Naive thymus-derived CD4-positive, alpha-beta T cell (primary cell): ENCODE measurements around the gene RNF151. TPM values are rescaled to one million over a fixed set of nuclear protein-coding genes. Genes with fewer than 3 reads are reported as not detected.
"Not testable (repeated sequence)": the region's sequence is repeated elsewhere in the genome, so short reads cannot be mapped to it uniquely, and the experiment has no call there.

Experiments
- ATAC-seq: fragments of 150-1000 bp; cut with Tn5 transposase; 2 replicates; pipeline ENCODE4 v1.10.0; 2021; ENCODE audit warnings: mild to moderate bottlenecking, moderate library complexity
- CTCF ChIA-PET: fragments of 350-600 bp; sonication (Branson Sonifier 250); formaldehyde crosslinking; loops from one replicate; lab custom pipeline; 2021; ENCODE audit warnings: antibody characterized with exemption; lab: Charles Lee
- POLR2A ChIA-PET: fragments of 350-600 bp; sonication (Branson Sonifier 250); formaldehyde crosslinking; loops from one replicate; lab custom pipeline; 2021; ENCODE audit warnings: antibody characterized with exemption, inconsistent platforms; lab: Charles Lee
- DNase-seq, 9 donors: peaks; one replicate each; pipeline versions ENCODE4 v3.0.0 to v3.0.0-alpha.2; 2020 to 2022; ENCODE audit warnings: mixed read lengths in 1 of 9
- H3K27ac ChIP-seq: one replicate; pipeline ENCODE4 v1.7.0; 2013; ENCODE audit warnings: mild to moderate bottlenecking, low read depth, low read length, moderate library complexity
- H3K27me3 ChIP-seq, 2 donors: one replicate each; pipeline ENCODE4 v1.7.0; 2013; ENCODE audit warnings: low read length in 2 of 2, mild to moderate bottlenecking in 2 of 2, moderate library complexity in 2 of 2; ENCODE audit not compliant: control insufficient read depth in 2 of 2, insufficient read depth in 2 of 2
- H3K36me3 ChIP-seq, 3 experiments: 1 replicate in 2 of 3; 2 replicates in 1 of 3; pipeline ENCODE4 v1.7.0; 2013; ENCODE audit warnings: low read length in 3 of 3, mild to moderate bottlenecking in 3 of 3, moderate library complexity in 1 of 3; ENCODE audit not compliant: insufficient read depth in 3 of 3, control insufficient read depth in 2 of 3
- H3K4me1 ChIP-seq, 2 donors: one replicate each; pipeline ENCODE4 v1.7.0; 2013; ENCODE audit warnings: low read length in 2 of 2, mild to moderate bottlenecking in 2 of 2, moderate library complexity in 1 of 2; ENCODE audit not compliant: control insufficient read depth in 2 of 2, insufficient read depth in 2 of 2
- H3K4me3 ChIP-seq: 2 replicates; pipeline ENCODE4 v1.7.0; 2013; ENCODE audit warnings: mild to moderate bottlenecking, low read length
- H3K9me3 ChIP-seq, 3 experiments: 1 replicate in 2 of 3; 2 replicates in 1 of 3; pipeline ENCODE4 v1.7.0; 2013; ENCODE audit warnings: low read length in 3 of 3; ENCODE audit not compliant: control insufficient read depth in 2 of 3
- H3K27ac Mint-ChIP-seq, 9 donors: one replicate each; pipeline ENCODE4 v1.8.0; 2020 to 2022; ENCODE audit warnings: mixed read lengths in 9 of 9, mild to moderate bottlenecking in 8 of 9, moderate library complexity in 5 of 9, inconsistent platforms in 2 of 9
- H3K27me3 Mint-ChIP-seq, 5 donors: one replicate each; pipeline ENCODE4 v1.8.0; 2021 to 2022; ENCODE audit warnings: mixed read lengths in 5 of 5, mild to moderate bottlenecking in 1 of 5
- H3K36me3 Mint-ChIP-seq, 5 donors: one replicate each; pipeline ENCODE4 v1.8.0; 2020 to 2022; ENCODE audit warnings: mixed read lengths in 5 of 5, mild to moderate bottlenecking in 3 of 5, inconsistent platforms in 1 of 5
- H3K4me1 Mint-ChIP-seq, 7 donors: one replicate each; pipeline ENCODE4 v1.8.0; 2020 to 2022; ENCODE audit warnings: mixed read lengths in 7 of 7, mild to moderate bottlenecking in 3 of 7, inconsistent platforms in 1 of 7
- H3K4me3 Mint-ChIP-seq, 10 donors: one replicate each; pipeline ENCODE4 v1.8.0; 2020 to 2022; ENCODE audit warnings: mild to moderate bottlenecking in 10 of 10, mixed read lengths in 10 of 10, moderate library complexity in 6 of 10, inconsistent platforms in 2 of 10
- H3K9me3 Mint-ChIP-seq, 11 donors: one replicate each; pipeline ENCODE4 v1.8.0; 2020 to 2022; ENCODE audit warnings: mixed read lengths in 11 of 11, mild to moderate bottlenecking in 4 of 11, inconsistent platforms in 1 of 11, moderate library complexity in 1 of 11
- intact Hi-C, 2 donors: fragments of 100-400 bp; cut with micrococcal nuclease; formaldehyde crosslinking; loops; one replicate each; pipeline ENCODE4 v1.15.1; 2023
- polyA plus RNA-seq, 2 donors: library from polyadenylated mRNA; unstranded; fragments of 300-500 nt; fragmentation: Illumina TruSeq; gene quantifications; one replicate each; pipeline ENCODE4 v1.2.3, GENCODE V29; 2021
- total RNA-seq, 6 experiments: library from RNA in 5 of 6; stranded (reverse) in 5 of 6; gene quantifications; 1 replicate in 5 of 6; 2 replicates in 1 of 6; pipeline ENCODE4 v1.2.3 and lab custom pipeline; 2021 to 2026

RNF151 gene
- total and polyA plus RNA-seq, 7 experiments from 2014 or later, result 0.51 TPM; not detected in 6

- Histone ChIP-seq H3K36me3 (no peaks in the 10 kb centered on the region), H3K9me3 (no peaks in the 10 kb centered on the region), H3K4me3 (no peak overlapping the region), H3K4me1 (peaks cover 0 to 2% of the 10 kb centered on the region in 2 donors), H3K27me3 (no peaks in the 10 kb centered on the region), H3K27ac (no peak overlapping the region)
- no peak for ATAC-seq
- Mint-ChIP-seq H3K9me3 (no peaks in the 10 kb centered on the region), H3K27ac (no peak overlapping the region), H3K27me3 (peaks cover 0 to 3% (median 0%) of the 10 kb centered on the region in 5 donors), H3K4me1 (no peaks in the 10 kb centered on the region), H3K4me3 (no peak overlapping the region), H3K36me3 (no peaks in the 10 kb centered on the region)
- intact Hi-C loops, result no loop called here
- DNase-seq, result no peak
- ChIA-PET POLR2A (interaction anchor here (0.6 to 1.9 kb wide), 2 partner anchors 11 to 142 kb away, joined by 4 to 5 read pairs; partner anchors contain the start of gene MSRB1), CTCF (no interaction called here)
These were observed 12.9 kb upstream of the RNF151 start for GRCh38 chr16:1953734-1954133.

DNA sequence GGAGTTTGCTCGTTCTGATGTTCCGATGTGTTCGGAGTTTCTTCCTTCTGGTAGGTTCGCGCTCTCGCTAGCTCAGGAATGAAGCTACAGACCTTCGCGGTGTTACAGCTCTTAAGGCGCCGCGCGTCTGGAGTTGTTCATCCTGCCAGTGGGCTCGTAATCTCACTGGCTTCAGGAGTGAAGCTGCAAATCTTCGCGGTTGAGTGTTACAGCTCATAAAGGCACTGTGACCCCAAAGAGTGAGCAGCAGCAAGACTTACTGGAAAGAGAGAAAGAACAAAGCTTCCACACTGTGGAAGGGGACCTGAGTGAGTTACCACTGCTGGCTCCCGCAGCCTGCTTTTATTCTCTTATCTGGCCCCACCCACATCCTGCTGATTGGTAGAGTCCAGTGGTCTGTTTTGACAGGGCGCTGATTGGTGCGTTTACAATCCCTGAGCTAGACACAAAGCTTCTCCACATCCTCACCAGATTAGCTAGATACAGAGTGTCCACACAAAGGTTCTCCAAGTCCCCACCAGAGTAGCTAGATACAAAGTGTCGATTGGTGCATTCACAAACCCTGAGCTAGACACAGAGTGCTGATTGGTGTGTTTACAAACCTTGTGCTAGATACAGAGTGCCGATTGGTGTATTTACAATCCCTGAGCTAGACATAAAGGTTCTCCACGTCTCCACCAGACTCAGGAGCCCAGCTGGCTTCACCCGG lies 9.1 kb upstream of the RNF151 start:
- H3K4me1 Mint-ChIP-seq, result peaks cover 11 to 25% (median 16%) of the 10 kb centered on the region in 7 donors
- H3K9me3 ChIP-seq, H3K27ac Mint-ChIP-seq, H3K27me3 Mint-ChIP-seq, H3K27ac ChIP-seq, H3K36me3 Mint-ChIP-seq, CTCF ChIA-PET, H3K4me3 ChIP-seq, H3K9me3 Mint-ChIP-seq, DNase-seq, ATAC-seq, H3K4me3 Mint-ChIP-seq, intact Hi-C loops, H3K27me3 ChIP-seq: not testable (repeated sequence)
- Histone ChIP-seq H3K36me3 (peaks cover 0 to 15% (median 4%) of the 10 kb centered on the region in 3 experiments), H3K4me1 (peaks cover 15 to 25% of the 10 kb centered on the region in 2 donors)
- POLR2A ChIA-PET, result interaction anchor here (1.4 kb wide), 1 partner anchor 14 kb away, joined by 3 read pairs; no protein-coding TSS in a partner anchor

- H3K27me3 Mint-ChIP-seq, H3K9me3 Mint-ChIP-seq, H3K27ac Mint-ChIP-seq, intact Hi-C loops, ATAC-seq, H3K9me3 ChIP-seq, H3K4me3 ChIP-seq, DNase-seq, H3K27ac ChIP-seq, H3K4me3 Mint-ChIP-seq, H3K27me3 ChIP-seq, CTCF ChIA-PET: not testable (repeated sequence)
- H3K4me1 ChIP-seq, result peaks cover 15 to 30% of the 10 kb centered on the region in 2 donors
- peaks cover 3 to 20% (median 9%) of the 10 kb centered on the region in 3 experiments for H3K36me3 ChIP-seq
- Mint-ChIP-seq H3K36me3 (peaks cover 0 to 14% (median 5%) of the 10 kb centered on the region in 5 donors), H3K4me1 (peaks cover 11 to 30% (median 17%) of the 10 kb centered on the region in 7 donors)
- POLR2A ChIA-PET, result interaction anchor here (1.4 to 3.4 kb wide), 2 partner anchors 13 to 15 kb away, joined by 3 to 38 read pairs; partner anchors contain the start of gene TBL3
These were observed 8.5 kb upstream of the RNF151 start for GRCh38 chr16:1958143-1958491.

- CTCF ChIA-PET, result interaction anchor here (0.7 kb wide), 1 partner anchor 182 kb away, joined by 3 read pairs; no protein-coding TSS in a partner anchor
- intact Hi-C loops, result loop anchor here (1.0 kb wide), 7 partner anchors 13 to 195 kb away; partner anchors contain the start of genes MSRB1 (in 2 of the 2), GFER (in 1 of the 2), NTHL1 (in 1 of the 2) and TSC2 (in 1 of the 2)
- peak overlapping the region in 8 of 9 donors; percentile 44 to 95 (median 86) for H3K27ac Mint-ChIP-seq
These were observed 7.9 kb upstream of the RNF151 start for GRCh38 chr16:1958715-1959268.

DNA sequence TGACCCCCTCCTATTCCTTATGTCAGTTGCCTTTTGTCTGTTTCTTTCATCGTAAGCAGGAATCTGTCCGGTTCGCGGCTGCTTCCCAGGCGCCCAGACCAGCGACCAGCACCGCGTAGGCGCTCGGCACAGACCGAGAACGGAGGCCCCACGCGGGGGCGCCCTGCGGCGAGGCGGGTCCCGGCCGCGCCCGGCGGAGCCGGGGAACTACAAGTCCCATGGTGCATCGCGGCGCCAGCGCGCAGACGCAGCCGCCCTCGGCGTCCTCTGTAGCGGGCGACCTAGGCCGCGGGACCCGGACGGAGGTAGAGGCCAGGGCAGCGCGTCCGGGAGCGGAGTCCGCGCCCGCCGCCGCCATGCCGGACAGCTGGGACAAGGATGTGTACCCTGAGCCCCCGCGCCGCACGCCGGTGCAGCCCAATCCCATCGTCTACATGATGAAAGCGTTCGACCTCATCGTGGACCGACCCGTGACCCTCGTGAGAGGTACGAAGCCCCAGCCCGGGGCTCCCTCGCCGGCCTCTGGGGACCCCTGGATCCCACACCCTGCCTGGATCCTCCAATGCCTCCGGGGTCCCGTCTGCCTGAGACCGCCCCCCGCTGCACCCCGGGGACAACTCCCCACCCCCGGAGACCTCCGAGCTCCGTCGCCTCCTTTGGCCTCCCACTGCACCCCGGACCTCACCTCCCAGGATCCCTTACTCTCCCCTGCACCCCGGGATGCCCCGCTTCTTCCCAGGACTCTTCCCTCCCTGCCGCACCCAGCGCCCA lies 7.2 kb upstream of the RNF151 start, which contains the start of gene NDUFB10:
Gene NDUFB10 (plus strand): TSS at position 270 of the 771 bp plus-strand sequence. CDS start 87 bp downstream, at position 357.
- H3K4me1 ChIP-seq, result peaks cover 25 to 38% of the 10 kb centered on the region in 2 donors
- H3K36me3 Mint-ChIP-seq, result peaks cover 3 to 25% (median 10%) of the 10 kb centered on the region in 5 donors
- H3K27ac Mint-ChIP-seq, result peak within 1 kb of the TSS; percentile 82 to 95 (median 90)
- no peaks in the 10 kb centered on the region for H3K9me3 ChIP-seq
- peak; percentile 97 for ATAC-seq
- peak; percentile 80 to 98 (median 89) for DNase-seq
- peak within 1 kb of the TSS; percentile 86 for H3K4me3 ChIP-seq
- H3K36me3 ChIP-seq, result peaks cover 8 to 26% (median 10%) of the 10 kb centered on the region in 3 experiments
- no peaks in the 10 kb centered on the region for H3K27me3 ChIP-seq
- intact Hi-C loops, result loop anchor here (1.0 to 10.0 kb wide), 9 partner anchors 12 to 553 kb away; partner anchors contain the start of genes MSRB1 (in 2 of the 2), ATP6V0C (in 1 of the 2), CRAMP1 (in 1 of the 2) and GFER (in 1 of the 2)
- CTCF ChIA-PET, result interaction anchor here (0.7 kb wide), 1 partner anchor 181 kb away, joined by 3 read pairs; no protein-coding TSS in a partner anchor
- H3K27me3 Mint-ChIP-seq, result peaks cover 0 to 2% (median 0%) of the 10 kb centered on the region in 5 donors
- H3K4me3 Mint-ChIP-seq, result peak within 1 kb of the TSS; percentile 85 to 97 (median 91)
- POLR2A ChIA-PET, result interaction anchor here (0.6 to 3.4 kb wide), 10 partner anchors 11 to 196 kb away, joined by 3 to 38 read pairs (median 4); partner anchors contain the start of genes MSRB1, TBL3 and TRAF7
- H3K9me3 Mint-ChIP-seq, result peaks cover 0 to 3% (median 0%) of the 10 kb centered on the region in 11 donors
- H3K4me1 Mint-ChIP-seq, result peaks cover 21 to 41% (median 27%) of the 10 kb centered on the region in 7 donors
- H3K27ac ChIP-seq, result peak within 1 kb of the TSS; percentile 92

More at GRCh38 chr16:1958715-1959268, 7.9 kb upstream of the RNF151 start:
- Histone ChIP-seq H3K9me3 (no peaks in the 10 kb centered on the region), H3K27me3 (no peaks in the 10 kb centered on the region), H3K4me1 (peaks cover 21 to 36% of the 10 kb centered on the region in 2 donors), H3K4me3 (peak overlapping the region; percentile 86), H3K36me3 (peaks cover 8 to 26% (median 10%) of the 10 kb centered on the region in 3 experiments), H3K27ac (no peak overlapping the region)
- H3K36me3 Mint-ChIP-seq, result peaks cover 3 to 21% (median 8%) of the 10 kb centered on the region in 5 donors
- H3K27me3 Mint-ChIP-seq, result peaks cover 0 to 2% (median 0%) of the 10 kb centered on the region in 5 donors
- peaks cover 0 to 3% (median 0%) of the 10 kb centered on the region in 11 donors for H3K9me3 Mint-ChIP-seq
- POLR2A ChIA-PET, result interaction anchor here (0.6 to 3.4 kb wide), 4 partner anchors 12 to 32 kb away, joined by 3 to 38 read pairs (median 4); partner anchors contain the start of genes MSRB1 and TBL3
- ATAC-seq (peak; percentile 17), DNase-seq (no peak)
- peaks cover 15 to 37% (median 23%) of the 10 kb centered on the region in 7 donors for H3K4me1 Mint-ChIP-seq
- H3K4me3 Mint-ChIP-seq, result peak overlapping the region; percentile 75 to 97 (median 91)
